ENCODE measurements around the gene SPIRE2. TPM values are rescaled to one million over a fixed set of nuclear protein-coding genes. Genes with fewer than 3 reads are reported as not detected.

The SPIRE2 gene
- total and polyA plus RNA-seq, 2 of the 13 experiments (the other 11 are each of a cell fraction or from before 2014, with no cell fraction given): 13.3 to 37.5 TPM

- no TSS peak for BruUV-seq (replicated peaks)
- Histone ChIP-seq H3K36me3 (replicated peaks in 1 of 2; ENCODE audit: control insufficient read depth in 1 of 2, insufficient read depth in 2 of 2, low read length in 2 of 2) (peaks cover 23 to 74% of the 10 kb centered on the region in 2 experiments), H3K27ac (ENCODE audit: extremely low read length, insufficient read depth, low read length) (no peak overlapping the region), H3K4me2 (ENCODE audit: low read depth, low read length) (no peak overlapping the region), H3K4me1 (ENCODE audit: insufficient read depth, low read length) (peaks cover 3% of the 10 kb centered on the region; the same call in 1 of the 2 replicates), H4K20me1 (ENCODE audit: insufficient read depth, low read length) (no peaks in the 10 kb centered on the region), H3K9ac (ENCODE audit: insufficient read depth, low read depth, low read length) (no peak overlapping the region), H3K9me3 (ENCODE audit: low read length) (no peaks in the 10 kb centered on the region), H3K27me3 (ENCODE audit: control insufficient read depth in 1 of 2, insufficient read depth in 2 of 2, low read length in 2 of 2) (no peaks in the 10 kb centered on the region), H2AFZ (ENCODE audit: low read length) (no peak overlapping the region), H3K4me3 (replicated peaks in 1 of 3; ENCODE audit: insufficient read depth in 1 of 3, low read depth in 2 of 3, low read length in 3 of 3) (no peak overlapping the region), H3K79me2 (ENCODE audit: insufficient read depth, low read length) (no peaks in the 10 kb centered on the region)
- CTCF ChIA-PET (ENCODE audit: low intra/inter-chr PET ratio, low total read pairs): no interaction called here
- no peak for FAIRE-seq
- TF ChIP-seq KLF16 (CRISPR knock-in tag; IDR thresholded peaks at IDR 0.05) (no peak), PTBP1 (IDR thresholded peaks at IDR 0.05; ENCODE audit: low read depth, low read length, poor library complexity, severe bottlenecking) (no peak), ZNF296 (CRISPR knock-in tag; conservative IDR thresholded peaks at IDR 0.05) (no peak), NFYB (CRISPR knock-in tag; IDR thresholded peaks at IDR 0.05) (no peak), ATF1 (CRISPR knock-in tag; IDR thresholded peaks at IDR 0.05) (no peak), FOXJ3 (CRISPR knock-in tag; IDR thresholded peaks at IDR 0.05; ENCODE audit: borderline replicate concordance) (no peak), ZBTB42 (CRISPR knock-in tag; IDR thresholded peaks at IDR 0.05) (no peak)
- no peak for DNase-seq (ENCODE audit: low spot score)
- POLR2A ChIA-PET: interaction anchor here (1.5 kb wide), 1 partner anchor 20 kb away, joined by 4 read pairs; no protein-coding TSS in a partner anchor
- in situ Hi-C loops (cut with HindIII; ENCODE audit: extremely low pct_ligation_motif_present, low pct_unique_long_range_greater_than_20kb) (no loop called here), intact Hi-C loops (cut with micrococcal nuclease; ENCODE audit: unreplicated experiment) (no loop called here)
- no peak for ATAC-seq
- WGBS (ENCODE audit: low lambda C conversion rate): 98% methylated on average over 12 of the region's 12 CpGs
Observed at GRCh38 chr16:89801800-89802199, 26.5 kb upstream of the SPIRE2 start.

DNA sequence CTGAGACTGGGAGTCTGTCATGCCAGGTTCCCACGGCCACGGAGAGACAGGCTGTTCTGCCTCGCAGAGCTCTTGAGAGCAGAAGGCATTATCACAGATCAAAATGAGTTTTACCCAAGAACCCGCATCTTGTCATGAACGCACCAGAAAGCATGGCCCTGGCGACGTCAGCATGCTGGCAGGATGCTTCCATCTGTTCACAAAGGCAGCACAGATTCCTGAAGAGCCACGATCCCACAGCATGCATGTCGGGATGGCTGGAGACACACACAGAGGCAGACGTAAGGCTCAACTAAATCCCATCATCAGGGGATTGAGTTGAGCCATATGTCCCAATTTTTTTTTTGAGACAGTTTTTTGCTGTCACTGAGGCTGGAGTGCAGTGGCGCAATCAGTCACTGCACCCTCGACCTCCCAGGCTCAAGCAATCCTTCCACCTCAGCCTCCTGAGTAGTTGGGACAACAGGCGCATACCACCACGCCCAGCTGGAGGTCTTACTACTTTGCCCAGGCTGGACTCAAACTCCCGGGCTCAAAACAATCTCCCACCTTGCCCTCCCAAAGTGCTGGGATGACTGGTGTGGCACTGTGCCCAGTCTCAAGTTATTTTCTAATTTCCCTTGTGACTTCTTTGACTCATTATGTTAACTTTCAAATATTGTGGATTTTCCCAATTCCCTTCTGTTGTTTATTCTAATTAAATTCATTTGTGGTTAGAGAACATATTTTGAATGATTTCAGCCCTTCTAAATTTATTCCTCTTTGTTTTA lies 23.0 kb upstream of the SPIRE2 start:
- no peak overlapping the region for H2AFZ ChIP-seq (ENCODE audit: low read length)
- no peaks in the 10 kb centered on the region for H3K79me2 ChIP-seq (ENCODE audit: insufficient read depth, low read length)
- BruUV-seq (replicated peaks): no TSS peak
- H3K9me3 ChIP-seq (ENCODE audit: low read length): no peaks in the 10 kb centered on the region
- no peak overlapping the region for H3K9ac ChIP-seq (ENCODE audit: insufficient read depth, low read depth, low read length)
- DNase-seq (ENCODE audit: low spot score): no peak
- no peaks in the 10 kb centered on the region for H3K27me3 ChIP-seq (ENCODE audit: control insufficient read depth in 1 of 2, insufficient read depth in 2 of 2, low read length in 2 of 2)
- POLR2A ChIA-PET: no interaction called here
- CTCF ChIA-PET (ENCODE audit: low intra/inter-chr PET ratio, low total read pairs): no interaction called here
- H3K4me2 ChIP-seq (ENCODE audit: low read depth, low read length): no peak overlapping the region
- no peak for TF ChIP-seq ZNF782 (CRISPR knock-in tag; IDR thresholded peaks at IDR 0.05; ENCODE audit: borderline replicate concordance)
- no peak for TF ChIP-seq ZFP36L2 (CRISPR knock-in tag; IDR thresholded peaks at IDR 0.05)
- TF ChIP-seq, protein P1, sequence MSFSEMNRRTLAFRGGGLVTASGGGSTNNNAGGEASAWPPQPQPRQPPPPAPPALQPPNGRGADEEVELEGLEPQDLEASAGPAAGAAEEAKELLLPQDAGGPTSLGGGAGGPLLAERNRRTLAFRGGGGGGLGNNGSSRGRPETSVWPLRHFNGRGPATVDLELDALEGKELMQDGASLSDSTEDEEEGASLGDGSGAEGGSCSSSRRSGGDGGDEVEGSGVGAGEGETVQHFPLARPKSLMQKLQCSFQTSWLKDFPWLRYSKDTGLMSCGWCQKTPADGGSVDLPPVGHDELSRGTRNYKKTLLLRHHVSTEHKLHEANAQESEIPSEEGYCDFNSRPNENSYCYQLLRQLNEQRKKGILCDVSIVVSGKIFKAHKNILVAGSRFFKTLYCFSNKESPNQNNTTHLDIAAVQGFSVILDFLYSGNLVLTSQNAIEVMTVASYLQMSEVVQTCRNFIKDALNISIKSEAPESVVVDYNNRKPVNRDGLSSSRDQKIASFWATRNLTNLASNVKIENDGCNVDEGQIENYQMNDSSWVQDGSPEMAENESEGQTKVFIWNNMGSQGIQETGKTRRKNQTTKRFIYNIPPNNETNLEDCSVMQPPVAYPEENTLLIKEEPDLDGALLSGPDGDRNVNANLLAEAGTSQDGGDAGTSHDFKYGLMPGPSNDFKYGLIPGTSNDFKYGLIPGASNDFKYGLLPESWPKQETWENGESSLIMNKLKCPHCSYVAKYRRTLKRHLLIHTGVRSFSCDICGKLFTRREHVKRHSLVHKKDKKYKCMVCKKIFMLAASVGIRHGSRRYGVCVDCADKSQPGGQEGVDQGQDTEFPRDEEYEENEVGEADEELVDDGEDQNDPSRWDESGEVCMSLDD (CRISPR knock-in tag; IDR thresholded peaks at IDR 0.05; ENCODE audit: borderline replicate concordance): no peak
- TF ChIP-seq ZNF564 (CRISPR knock-in tag; IDR thresholded peaks at IDR 0.05): no peak
- TF ChIP-seq HNF4G (IDR thresholded peaks at IDR 0.05; ENCODE audit: borderline replicate concordance, low read depth, low read length): no peak
- no peak for TF ChIP-seq HNF4G (CRISPR knock-in tag; IDR thresholded peaks at IDR 0.05; ENCODE audit: borderline replicate concordance, low read depth)
- in situ Hi-C loops (cut with HindIII; ENCODE audit: extremely low pct_ligation_motif_present, low pct_unique_long_range_greater_than_20kb) (no loop called here), intact Hi-C loops (cut with micrococcal nuclease; ENCODE audit: unreplicated experiment) (no loop called here)
- no peak for ATAC-seq
- no peak overlapping the region for H3K27ac ChIP-seq (ENCODE audit: extremely low read length, insufficient read depth, low read length)
- WGBS (ENCODE audit: low lambda C conversion rate): 99% methylated on average over 14 of the region's 15 CpGs
- peaks cover 25 to 69% of the 10 kb centered on the region in 2 experiments for H3K36me3 ChIP-seq (replicated peaks in 1 of 2; ENCODE audit: control insufficient read depth in 1 of 2, insufficient read depth in 2 of 2, low read length in 2 of 2)
- no peak for FAIRE-seq
- H3K4me1 ChIP-seq (ENCODE audit: insufficient read depth, low read length): peaks cover 9% of the 10 kb centered on the region; the same call in 1 of the 2 replicates
- no peaks in the 10 kb centered on the region for H4K20me1 ChIP-seq (ENCODE audit: insufficient read depth, low read length)
- no peak overlapping the region for H3K4me3 ChIP-seq (replicated peaks in 1 of 3; ENCODE audit: insufficient read depth in 1 of 3, low read depth in 2 of 3, low read length in 3 of 3)

Data from HepG2 (cell line).